Loucy (cell line): ENCODE measurements around the gene MYBBP1A.

Source experiments
- H2AFZ ChIP-seq: fragments of 200-600 bp; sonication (generic); 2 replicates; pipeline ENCODE4 v1.6.0; 2016; ENCODE audit warnings: antibody characterized with exemption, mild to moderate bottlenecking, low read length, moderate library complexity
- H3F3A ChIP-seq: fragments of 200-600 bp; 2 replicates; pipeline ENCODE4 v1.6.0; 2016; ENCODE audit warnings: antibody characterized with exemption, low read depth, mild to moderate bottlenecking
- H3K27me3 ChIP-seq: fragments of 200-600 bp; sonication (generic); 2 replicates; pipeline ENCODE4 v1.6.1; 2014; ENCODE audit warnings: low read length, mild to moderate bottlenecking; ENCODE audit not compliant: insufficient read depth, poor library complexity, severe bottlenecking
- H3K36me3 ChIP-seq: fragments of 200-600 bp; sonication (generic); 2 replicates; pipeline ENCODE4 v1.6.1; 2016; ENCODE audit warnings: low read length; ENCODE audit not compliant: insufficient read depth
- H3K4me1 ChIP-seq: fragments of 200-600 bp; sonication (generic); 2 replicates; pipeline ENCODE4 v1.5.1; 2014; ENCODE audit warnings: low read length, mild to moderate bottlenecking; ENCODE audit not compliant: insufficient read depth, poor library complexity, severe bottlenecking
- H3K4me2 ChIP-seq: fragments of 200-600 bp; sonication (generic); 2 replicates; pipeline ENCODE4 v1.6.0; 2014; ENCODE audit warnings: antibody characterized with exemption, low read length, low read depth, mild to moderate bottlenecking; ENCODE audit not compliant: poor library complexity, severe bottlenecking
- H3K4me3 ChIP-seq: fragments of 200-600 bp; sonication (generic); 2 replicates; pipeline ENCODE4 v1.5.1; 2014; ENCODE audit warnings: low read length, mild to moderate bottlenecking, mixed read lengths; ENCODE audit not compliant: poor library complexity, severe bottlenecking
- H3K79me2 ChIP-seq: fragments of 200-600 bp; sonication (generic); 2 replicates; pipeline ENCODE4 v1.6.1; 2014; ENCODE audit warnings: low read length; ENCODE audit not compliant: insufficient read depth
- H3K9ac ChIP-seq: fragments of 200-600 bp; sonication (generic); 2 replicates; pipeline ENCODE4 v1.6.0; 2014; ENCODE audit warnings: mild to moderate bottlenecking, low read depth, low read length, moderate library complexity; ENCODE audit not compliant: poor library complexity, severe bottlenecking
- H3K9me2 ChIP-seq: fragments of 200-600 bp; sonication (generic); replicated peaks from 2 replicates; pipeline ENCODE4 v1.6.1; 2016; ENCODE audit warnings: low read depth, low read length, mixed read lengths
- H3K9me3 ChIP-seq: fragments of 200-600 bp; sonication (generic); 2 replicates; pipeline ENCODE4 v1.6.1; 2014; ENCODE audit warnings: mild to moderate bottlenecking, antibody characterized with exemption, low read length, low read depth; ENCODE audit not compliant: insufficient read depth
- H4K20me1 ChIP-seq: fragments of 200-600 bp; sonication (generic); 2 replicates; pipeline ENCODE4 v1.6.0; 2014; ENCODE audit warnings: antibody characterized with exemption, low read length, mild to moderate bottlenecking; ENCODE audit not compliant: insufficient read depth, poor library complexity, severe bottlenecking
- CTCF ChIP-seq: fragments of 200-600 bp; sonication (generic); conservative IDR thresholded peaks from 2 replicates; pipeline ENCODE4 v1.5.1; 2014; ENCODE audit warnings: mild to moderate bottlenecking, antibody characterized with exemption, low read length
- EZH2phosphoT487 ChIP-seq: fragments of 200-600 bp; IDR thresholded peaks from 2 replicates; pipeline ENCODE4 v1.6.1; 2018; ENCODE audit warnings: antibody characterized with exemption, mild to moderate bottlenecking, moderate library complexity, borderline replicate concordance

MYBBP1A gene

GRCh38 chr17:4523946-4524345 lies 31.2 kb downstream of the MYBBP1A start:
- H3F3A ChIP-seq = no peaks in the 10 kb centered on the region
- no peak overlapping the region for H3K4me2 ChIP-seq
- H3K4me1 ChIP-seq = no peaks in the 10 kb centered on the region

GRCh38 chr17:4522661-4523060 lies 32.5 kb downstream of the MYBBP1A start:
- no peak overlapping the region for H3K9ac ChIP-seq
- H3K4me2 ChIP-seq = no peak overlapping the region
- no peaks in the 10 kb centered on the region for H3K9me2 ChIP-seq
- H3K36me3 ChIP-seq = peaks cover 21% of the 10 kb centered on the region; the same call in 1 of the 2 replicates
- H3K4me3 ChIP-seq = no peak overlapping the region
- no peak for TF ChIP-seq CTCF
- TF ChIP-seq EZH2phosphoT487 = no peak
- H3K79me2 ChIP-seq = no peaks in the 10 kb centered on the region
- no peaks in the 10 kb centered on the region for H3F3A ChIP-seq
- no peaks in the 10 kb centered on the region for H3K9me3 ChIP-seq
- H3K4me1 ChIP-seq = no peaks in the 10 kb centered on the region
- H3K27me3 ChIP-seq = no peaks in the 10 kb centered on the region
- H2AFZ ChIP-seq = no peak overlapping the region
- no peaks in the 10 kb centered on the region for H4K20me1 ChIP-seq

More at GRCh38 chr17:4523946-4524345, 31.2 kb downstream of the MYBBP1A start:
- H3K36me3 ChIP-seq = peaks cover 21% of the 10 kb centered on the region; the same call in 1 of the 2 replicates
- no peaks in the 10 kb centered on the region for H3K9me2 ChIP-seq
- no peaks in the 10 kb centered on the region for H3K9me3 ChIP-seq
- no peak overlapping the region for H3K9ac ChIP-seq
- no peak overlapping the region for H3K4me3 ChIP-seq
- no peaks in the 10 kb centered on the region for H3K79me2 ChIP-seq
- no peak for TF ChIP-seq CTCF
- no peak for TF ChIP-seq EZH2phosphoT487
- H3K27me3 ChIP-seq = no peaks in the 10 kb centered on the region
- H4K20me1 ChIP-seq = no peaks in the 10 kb centered on the region
- no peak overlapping the region for H2AFZ ChIP-seq

GRCh38 chr17:4520894-4521600 lies 34.1 kb downstream of the MYBBP1A start:
- H3K4me1 ChIP-seq = no peaks in the 10 kb centered on the region
- H3K9me2 ChIP-seq = no peaks in the 10 kb centered on the region
- no peaks in the 10 kb centered on the region for H3K9me3 ChIP-seq
- no peak overlapping the region for H3K9ac ChIP-seq
- H3K4me2 ChIP-seq = no peak overlapping the region
- H3K36me3 ChIP-seq = peaks cover 21% of the 10 kb centered on the region; the same call in 1 of the 2 replicates
- H2AFZ ChIP-seq = no peak overlapping the region
- no peaks in the 10 kb centered on the region for H4K20me1 ChIP-seq
- no peak for TF ChIP-seq CTCF
- no peak for TF ChIP-seq EZH2phosphoT487
- no peak overlapping the region for H3K4me3 ChIP-seq
- H3F3A ChIP-seq = no peaks in the 10 kb centered on the region
- no peaks in the 10 kb centered on the region for H3K79me2 ChIP-seq
- H3K27me3 ChIP-seq = no peaks in the 10 kb centered on the region
